ENCODE data around the gene ABCC6. TPM values are rescaled to one million over a fixed set of nuclear protein-coding genes. Genes with fewer than 3 reads are reported as not detected.
"Not testable (repeated sequence)": the region's sequence is repeated elsewhere in the genome, so short reads cannot be mapped to it uniquely, and the experiment has no call there.

The ABCC6 gene
- total and polyA plus RNA-seq, 2 of the 4 experiments (the other 2 are of a cell fraction), result 0.36 to 1.3 TPM

DNA sequence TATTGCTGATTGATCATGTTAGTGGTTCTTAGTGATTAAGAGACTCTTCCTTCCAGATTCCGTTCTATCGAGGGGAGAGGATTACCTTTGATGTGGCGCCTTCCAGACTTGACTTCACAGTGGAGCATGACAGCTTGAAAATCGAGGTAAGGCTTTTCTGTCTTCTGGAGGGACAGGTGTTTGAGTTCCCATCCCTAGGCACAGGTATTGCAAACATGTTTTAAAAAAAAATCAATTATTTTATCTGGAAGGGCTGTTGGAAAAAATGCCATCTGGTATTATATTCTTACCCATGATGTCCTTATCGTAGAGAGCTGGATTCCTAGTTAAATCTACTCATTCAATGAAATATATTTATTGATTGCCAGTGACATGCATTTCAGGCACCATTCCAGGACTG lies 29.1 kb upstream of the ABCC6 start:
- H2AFZ ChIP-seq (replicated peaks; ENCODE audit: low read length, poor library complexity); H3K79me1 ChIP-seq (ENCODE audit: low read depth in 1 of 2, low read length in 2 of 2); H2AK5ac ChIP-seq (ENCODE audit: low read depth, low read length); H3K4me2 ChIP-seq (ENCODE audit: low read depth, low read length); H4K5ac ChIP-seq (ENCODE audit: low read depth, low read length); CTCF ChIA-PET; H3K4me1 ChIP-seq (ENCODE audit: control insufficient read depth, insufficient read depth, low read length); DNase-seq; dilution Hi-C loops (cut with HindIII; ENCODE audit: low sequenced_read_pairs, unreplicated experiment); H3K9ac ChIP-seq (ENCODE audit: low read depth, low read length); in situ Hi-C loops (cut with MboI; ENCODE audit: low sequenced_read_pairs); ATAC-seq (ENCODE audit: low read depth); H3K9me3 ChIP-seq (ENCODE audit: control insufficient read depth, insufficient read depth, low read length); H3K14ac ChIP-seq (replicated peaks; ENCODE audit: low read depth, low read length); H3K18ac ChIP-seq (ENCODE audit: low read depth, low read length); H4K20me1 ChIP-seq (ENCODE audit: insufficient read depth, low read length); BruUV-seq (replicated peaks); H2AK9ac ChIP-seq (replicated peaks; ENCODE audit: low read depth, low read length, poor library complexity); H4K91ac ChIP-seq (ENCODE audit: insufficient read depth, low read depth, low read length); H2BK15ac ChIP-seq (ENCODE audit: low read depth, low read length); H4K8ac ChIP-seq (ENCODE audit: low read depth in 2 of 2, low read length in 2 of 2); POLR2A ChIA-PET (ENCODE audit: unreplicated experiment); H2BK20ac ChIP-seq (ENCODE audit: low read depth, low read length); H3K27ac ChIP-seq (ENCODE audit: insufficient read depth, low read length); H2BK5ac ChIP-seq (ENCODE audit: low read depth, low read length, poor library complexity, severe bottlenecking); H3K4ac ChIP-seq (ENCODE audit: low read depth, low read length); H3K27me3 ChIP-seq (ENCODE audit: control insufficient read depth, insufficient read depth, low read length); H3K9me1 ChIP-seq (ENCODE audit: insufficient read depth, low read length); H3K56ac ChIP-seq (ENCODE audit: extremely low read depth, insufficient read depth, low read length); H3K4me3 ChIP-seq (ENCODE audit: insufficient read depth, low read depth, low read length); H3K36me3 ChIP-seq (ENCODE audit: control insufficient read depth, insufficient read depth, low read length); intact Hi-C loops (cut with micrococcal nuclease); H3K23ac ChIP-seq (ENCODE audit: low read depth, low read length): not testable (repeated sequence)
- H2BK120ac ChIP-seq (ENCODE audit: low read depth, low read length), result peak overlapping the region; percentile 10; the same call in 1 of the 2 replicates
- no CpG with 5 or more reads among the region's 5 CpGs for WGBS, 2 experiments (ENCODE audit: extremely low coverage in 2 of 2, insufficient read length in 1 of 2)

DNA sequence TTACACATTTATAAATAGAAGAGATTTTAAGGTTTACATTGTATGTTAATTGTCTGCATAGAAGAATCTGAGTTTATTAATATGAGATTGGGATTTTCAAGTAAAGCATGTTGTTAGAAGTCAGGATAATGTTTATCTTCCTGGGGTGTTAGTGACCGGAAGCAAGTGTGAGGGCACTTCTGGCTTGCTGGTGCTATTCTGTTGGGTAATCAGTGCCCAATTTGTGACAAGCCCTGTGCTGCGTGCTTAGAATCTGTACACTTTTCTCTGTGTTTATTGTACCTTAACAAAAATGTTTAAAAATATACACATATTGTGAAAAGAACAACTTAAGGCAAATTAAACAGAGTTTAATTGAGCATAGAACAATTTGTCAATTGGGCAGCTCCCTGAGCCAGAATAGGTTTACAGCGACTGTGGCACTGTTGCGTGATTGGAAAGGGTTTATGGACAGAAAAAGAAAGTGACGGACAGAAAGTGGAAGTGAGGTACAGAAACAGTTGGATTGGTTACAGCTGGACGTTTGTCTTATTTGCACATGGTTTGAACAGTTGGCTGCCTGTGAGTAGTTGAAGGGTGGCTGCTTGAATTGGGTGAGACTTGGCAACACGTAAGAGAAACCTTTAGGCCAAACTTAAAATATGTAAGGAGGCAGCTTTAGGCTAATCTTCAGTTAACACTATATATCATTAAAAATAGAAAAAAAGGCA lies 26.5 kb upstream of the ABCC6 start:
- CTCF ChIA-PET; H4K91ac ChIP-seq (ENCODE audit: insufficient read depth, low read depth, low read length); BruUV-seq (replicated peaks): not testable (repeated sequence)

More for the DNA sequence above, 26.5 kb upstream of the ABCC6 start:
- H4K20me1 ChIP-seq (ENCODE audit: insufficient read depth, low read length); H3K4ac ChIP-seq (ENCODE audit: low read depth, low read length); H2BK15ac ChIP-seq (ENCODE audit: low read depth, low read length); H3K27ac ChIP-seq (ENCODE audit: insufficient read depth, low read length); H3K4me3 ChIP-seq (ENCODE audit: insufficient read depth, low read depth, low read length); H3K18ac ChIP-seq (ENCODE audit: low read depth, low read length); H3K4me2 ChIP-seq (ENCODE audit: low read depth, low read length); H2AK9ac ChIP-seq (replicated peaks; ENCODE audit: low read depth, low read length, poor library complexity); H2BK120ac ChIP-seq (ENCODE audit: low read depth, low read length); H3K79me1 ChIP-seq (ENCODE audit: low read depth in 1 of 2, low read length in 2 of 2); H4K5ac ChIP-seq (ENCODE audit: low read depth, low read length); in situ Hi-C loops (cut with MboI; ENCODE audit: low sequenced_read_pairs); H3K27me3 ChIP-seq (ENCODE audit: control insufficient read depth, insufficient read depth, low read length); H3K14ac ChIP-seq (replicated peaks; ENCODE audit: low read depth, low read length); H3K9me3 ChIP-seq (ENCODE audit: control insufficient read depth, insufficient read depth, low read length); H2BK5ac ChIP-seq (ENCODE audit: low read depth, low read length, poor library complexity, severe bottlenecking); DNase-seq; H3K9ac ChIP-seq (ENCODE audit: low read depth, low read length); H4K8ac ChIP-seq (ENCODE audit: low read depth in 2 of 2, low read length in 2 of 2); H3K4me1 ChIP-seq (ENCODE audit: control insufficient read depth, insufficient read depth, low read length); POLR2A ChIA-PET (ENCODE audit: unreplicated experiment); ATAC-seq (ENCODE audit: low read depth); intact Hi-C loops (cut with micrococcal nuclease); H3K36me3 ChIP-seq (ENCODE audit: control insufficient read depth, insufficient read depth, low read length); H3K56ac ChIP-seq (ENCODE audit: extremely low read depth, insufficient read depth, low read length); H2AFZ ChIP-seq (replicated peaks; ENCODE audit: low read length, poor library complexity); H2AK5ac ChIP-seq (ENCODE audit: low read depth, low read length); H2BK20ac ChIP-seq (ENCODE audit: low read depth, low read length); H3K9me1 ChIP-seq (ENCODE audit: insufficient read depth, low read length); dilution Hi-C loops (cut with HindIII; ENCODE audit: low sequenced_read_pairs, unreplicated experiment); H3K23ac ChIP-seq (ENCODE audit: low read depth, low read length): not testable (repeated sequence)
- no CpG with 5 or more reads among the region's 7 CpGs for WGBS, 2 experiments (ENCODE audit: extremely low coverage in 2 of 2, insufficient read length in 1 of 2)

Measured in IMR-90 (cell line).